Bronchial epithelial cell (primary cell): ENCODE measurements around the gene THRB. TPM values are rescaled to one million over a fixed set of nuclear protein-coding genes. Genes with fewer than 3 reads are reported as not detected.

Source experiments
- DNase-seq: peaks from one replicate; pipeline ENCODE4 v3.0.0-alpha.2; 2010; ENCODE audit warnings: low read depth
- FAIRE-seq: peaks from 2 replicates; lab custom pipeline; 2011; peaks lifted over from hg19 to GRCh38; lab: Jason Lieb, UNC
- H3K27me3 ChIP-seq: 2 replicates; pipeline ENCODE4 v1.5.1; 2011; ENCODE audit warnings: low read length; ENCODE audit not compliant: control insufficient read depth, insufficient read depth
- H3K36me3 ChIP-seq: 2 replicates; pipeline ENCODE4 v1.5.1; 2011; ENCODE audit warnings: low read length; ENCODE audit not compliant: control insufficient read depth, insufficient read depth
- H3K4me3 ChIP-seq: 2 replicates; pipeline ENCODE4 v1.5.1; 2011; ENCODE audit warnings: mild to moderate bottlenecking, low read depth, low read length, control low read depth
- CTCF ChIP-seq: IDR thresholded peaks from 2 replicates; pipeline ENCODE4 v1.5.1; 2011; ENCODE audit warnings: mild to moderate bottlenecking, moderate library complexity, low read length, control low read depth, inconsistent platforms; ENCODE audit not compliant: insufficient read depth, severe bottlenecking
- total RNA-seq: library from RNA; depleted of rRNA; stranded (reverse); fragments of >200 nt; gene quantifications from 2 replicates; pipeline ENCODE4 v1.2.1, GENCODE V29; 2014

Gene THRB
- total RNA-seq, 1 donor from 2014 or later = 7.6 TPM

- no peak overlapping the region for H3K4me3 ChIP-seq
- FAIRE-seq (no peak), DNase-seq (peak; percentile 27)
- H3K36me3 ChIP-seq = no peaks in the 10 kb centered on the region
- no peaks in the 10 kb centered on the region for H3K27me3 ChIP-seq
- TF ChIP-seq CTCF = no peak
Measured at GRCh38 chr3:24351779-24352469, 142.7 kb downstream of the THRB start.

- DNase-seq (no peak), FAIRE-seq (no peak)
- TF ChIP-seq CTCF = no peak
- no peaks in the 10 kb centered on the region for H3K27me3 ChIP-seq
- no peaks in the 10 kb centered on the region for H3K36me3 ChIP-seq
- H3K4me3 ChIP-seq = no peak overlapping the region
Measured at GRCh38 chr3:24349367-24350019, 145.2 kb downstream of the THRB start.

GRCh38 chr3:24348348-24348747, 146.3 kb downstream of the THRB start:
- no peak for DNase-seq
- FAIRE-seq = no peak
- H3K27me3 ChIP-seq = no peaks in the 10 kb centered on the region
- H3K4me3 ChIP-seq = no peak overlapping the region
- TF ChIP-seq CTCF = no peak
- H3K36me3 ChIP-seq = no peaks in the 10 kb centered on the region

- FAIRE-seq = no peak
- no peak overlapping the region for H3K4me3 ChIP-seq
- TF ChIP-seq CTCF = no peak
Measured at GRCh38 chr3:24344784-24345439, 149.7 kb downstream of the THRB start.

GRCh38 chr3:24343084-24343783, 151.4 kb downstream of the THRB start:
- DNase-seq (peak; percentile 65), FAIRE-seq (no peak)
- TF ChIP-seq CTCF = no peak
- H3K36me3 ChIP-seq = no peaks in the 10 kb centered on the region
- no peak overlapping the region for H3K4me3 ChIP-seq
- H3K27me3 ChIP-seq = no peaks in the 10 kb centered on the region

More at GRCh38 chr3:24344784-24345439, 149.7 kb downstream of the THRB start:
- Histone ChIP-seq H3K36me3 (no peaks in the 10 kb centered on the region), H3K27me3 (no peaks in the 10 kb centered on the region)
- DNase-seq = no peak
